Left ventricle myocardium superior (tissue), 1 donor: ENCODE results near the gene PTPRG. TPM values are rescaled to one million over a fixed set of nuclear protein-coding genes. Genes with fewer than 3 reads are reported as not detected.

Source experiments
- ATAC-seq: fragments of 200-7000 bp; cut with Tn5 transposase; one replicate; pipeline ENCODE4 v1.9.1; 2020; ENCODE audit warnings: mild to moderate bottlenecking, moderate library complexity
- DNase-seq: peaks from one replicate; pipeline ENCODE4 v3.0.0-alpha.2; 2020
- intact Hi-C: fragments of 100-400 bp; cut with micrococcal nuclease; formaldehyde crosslinking; loops from one replicate; pipeline ENCODE4 v1.11.0; 2022
- total RNA-seq: library from RNA; stranded (reverse); fragmentation: NEBNext Ultra II Directional; extraction: Animal tissue kit (Norgen Biotek cat#: 25700); gene quantifications from one replicate; pipeline ENCODE4 v1.2.1, GENCODE V29; 2021
- donor health status: DM: no; HTN: yes; CAD: no; lungs with severe emphysema.

The PTPRG gene
- total RNA-seq, 1 donor from 2014 or later = 30.4 TPM

GRCh38 chr3:61975936-61976335, 414.6 kb downstream of the PTPRG start:
- intact Hi-C loops = no loop called here
- DNase-seq (no peak), ATAC-seq (peak; percentile 62)

- DNase-seq = no peak
- no peak for ATAC-seq
- intact Hi-C loops = no loop called here
These were observed 417.4 kb downstream of the PTPRG start for GRCh38 chr3:61978460-61979419.

- DNase-seq = no peak
- intact Hi-C loops = no loop called here
- peak; percentile 8 for ATAC-seq
These were observed 418.3 kb downstream of the PTPRG start for GRCh38 chr3:61979638-61980037.

- intact Hi-C loops = no loop called here
- DNase-seq = no peak
These were observed 418.7 kb downstream of the PTPRG start for GRCh38 chr3:61980041-61980440.

GRCh38 chr3:61981060-61981459, 419.7 kb downstream of the PTPRG start:
- intact Hi-C loops = no loop called here
- DNase-seq = no peak
- no peak for ATAC-seq

More at GRCh38 chr3:61980041-61980440, 418.7 kb downstream of the PTPRG start:
- ATAC-seq = no peak

GRCh38 chr3:61983479-61983878, 422.1 kb downstream of the PTPRG start:
- intact Hi-C loops = no loop called here
- ATAC-seq = no peak
- DNase-seq = no peak

GRCh38 chr3:61985020-61985419, 423.6 kb downstream of the PTPRG start:
- ATAC-seq = no peak
- intact Hi-C loops = no loop called here
- DNase-seq = no peak

- ATAC-seq (no peak), DNase-seq (no peak)
- intact Hi-C loops = no loop called here
These were observed 425.1 kb downstream of the PTPRG start for GRCh38 chr3:61986473-61986872.

- intact Hi-C loops = no loop called here
- DNase-seq = no peak
- ATAC-seq = peak; percentile 30
These were observed 428.3 kb downstream of the PTPRG start for GRCh38 chr3:61989681-61990080.

- DNase-seq = no peak
- intact Hi-C loops = no loop called here
- ATAC-seq = no peak
These were observed 429.1 kb downstream of the PTPRG start for GRCh38 chr3:61990327-61991027.

GRCh38 chr3:61991706-61992105, 430.3 kb downstream of the PTPRG start:
- intact Hi-C loops = no loop called here
- no peak for DNase-seq
- ATAC-seq = peak; percentile 27

- no peak for DNase-seq
- intact Hi-C loops = no loop called here
- peak; percentile 28 for ATAC-seq
These were observed 435.0 kb downstream of the PTPRG start for GRCh38 chr3:61996366-61996765.

- ATAC-seq (peak; percentile 55), DNase-seq (no peak)
- intact Hi-C loops = no loop called here
These were observed 435.7 kb downstream of the PTPRG start for GRCh38 chr3:61997101-61997500.

- ATAC-seq = no peak
- intact Hi-C loops = no loop called here
- no peak for DNase-seq
These were observed 442.5 kb downstream of the PTPRG start for GRCh38 chr3:62003835-62004234.

GRCh38 chr3:62007036-62007435, 445.7 kb downstream of the PTPRG start:
- intact Hi-C loops = no loop called here
- no peak for ATAC-seq
- no peak for DNase-seq

GRCh38 chr3:62010989-62011388, 449.6 kb downstream of the PTPRG start:
- no peak for ATAC-seq
- intact Hi-C loops = no loop called here
- no peak for DNase-seq

GRCh38 chr3:62011666-62012065, 450.3 kb downstream of the PTPRG start:
- intact Hi-C loops = no loop called here
- DNase-seq (no peak), ATAC-seq (peak; percentile 44)

- DNase-seq (no peak), ATAC-seq (no peak)
- intact Hi-C loops = no loop called here
These were observed 452.6 kb downstream of the PTPRG start for GRCh38 chr3:62013951-62014350.

GRCh38 chr3:62015111-62015510, 453.7 kb downstream of the PTPRG start:
- intact Hi-C loops = no loop called here
- ATAC-seq (no peak), DNase-seq (no peak)

GRCh38 chr3:62019906-62020305, 458.5 kb downstream of the PTPRG start:
- no peak for DNase-seq
- no peak for ATAC-seq

More at GRCh38 chr3:62019906-62020305, 458.5 kb downstream of the PTPRG start:
- intact Hi-C loops = no loop called here
